Activated T-helper 2 cell treated with anti-CD3 and anti-CD28 coated beads, Interferon-gamma antibody, Interleukin-2, Interleukin-4, amounts not matched to agents 10 μg/mL and 5 μg/mL and 100 μg/mL, durations not matched to agents 14 hours and 24 hours and 36 hours (primary cell): ENCODE data around the gene CCDC169. TPM values are rescaled to one million over a fixed set of nuclear protein-coding genes. Genes with fewer than 3 reads are reported as not detected.
"Not testable (repeated sequence)": the region's sequence is repeated elsewhere in the genome, so short reads cannot be mapped to it uniquely, and the experiment has no call there.

Source experiments
- DNase-seq: peaks from one replicate; pipeline ENCODE4 v3.0.0; 2021; ENCODE audit warnings: low spot score
- H3K27ac Mint-ChIP-seq: one replicate; pipeline ENCODE4 v1.8.0; 2021; ENCODE audit warnings: mixed read lengths
- H3K27me3 Mint-ChIP-seq: one replicate; pipeline ENCODE4 v1.8.0; 2021; ENCODE audit warnings: low read depth, mixed read lengths
- H3K36me3 Mint-ChIP-seq: one replicate; pipeline ENCODE4 v1.8.0; 2021; ENCODE audit warnings: low read depth, mixed read lengths
- H3K4me1 Mint-ChIP-seq: one replicate; pipeline ENCODE4 v1.8.0; 2021; ENCODE audit warnings: low read depth, mixed read lengths
- H3K4me3 Mint-ChIP-seq: one replicate; pipeline ENCODE4 v1.8.0; 2021; ENCODE audit warnings: low read depth, mild to moderate bottlenecking, moderate library complexity, mixed read lengths
- H3K9me3 Mint-ChIP-seq: one replicate; pipeline ENCODE4 v1.8.0; 2021; ENCODE audit warnings: mixed read lengths
- intact Hi-C: fragments of 100-400 bp; cut with micrococcal nuclease; formaldehyde crosslinking; loops from one replicate; pipeline ENCODE4 v1.15.1; 2023
- total RNA-seq: library from RNA; stranded (reverse); gene quantifications from 2 replicates; pipeline ENCODE4 v1.2.3, GENCODE V29; 2022

CCDC169 gene
- total RNA-seq, 1 donor from 2014 or later: 0.46 TPM

DNA sequence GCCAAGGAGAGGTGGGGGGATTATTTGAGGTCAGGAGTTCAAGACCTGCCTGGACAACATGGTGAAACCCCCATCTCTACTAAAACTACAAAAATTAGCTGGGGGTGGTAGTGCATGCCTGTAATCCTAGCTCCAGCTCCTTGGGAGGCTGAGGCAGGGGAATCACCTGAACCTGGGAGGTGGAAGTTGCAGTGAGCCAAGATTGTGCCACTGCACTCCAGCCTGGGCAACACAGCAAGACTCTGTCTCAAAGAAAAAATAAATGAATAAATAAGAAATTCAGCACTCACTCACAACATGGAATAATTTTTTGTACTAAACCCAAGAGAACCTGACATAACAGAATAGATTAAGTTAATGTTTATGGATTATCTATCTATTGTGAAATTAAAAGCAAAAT lies 34.6 kb upstream of the CCDC169 start:
- H3K9me3 Mint-ChIP-seq, H3K4me3 Mint-ChIP-seq, H3K27ac Mint-ChIP-seq, intact Hi-C loops, H3K27me3 Mint-ChIP-seq, DNase-seq: not testable (repeated sequence)
- peaks cover 51% of the 10 kb centered on the region for H3K36me3 Mint-ChIP-seq
- peaks cover 23% of the 10 kb centered on the region for H3K4me1 Mint-ChIP-seq

DNA sequence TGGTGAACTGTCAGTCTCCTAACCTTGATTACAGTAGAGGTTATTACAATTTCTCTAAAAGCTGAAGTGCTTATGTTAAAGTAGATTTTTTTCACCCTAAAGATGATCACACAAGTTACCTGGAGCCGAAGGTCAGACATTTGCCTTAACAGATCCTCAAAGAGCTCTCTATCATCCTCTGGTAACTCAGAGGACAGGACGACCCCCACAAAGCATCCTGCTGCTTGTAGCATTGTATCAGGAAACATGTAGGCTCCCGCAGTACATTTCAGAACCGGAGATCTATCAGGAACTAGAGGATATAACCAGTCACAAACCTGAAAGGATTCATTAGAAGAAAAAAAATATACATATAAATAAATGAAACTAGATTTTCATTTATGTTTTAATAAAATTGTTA lies 33.7 kb upstream of the CCDC169 start:
- intact Hi-C loops: no loop called here
- no peaks in the 10 kb centered on the region for H3K27me3 Mint-ChIP-seq
- DNase-seq: no peak
- no peaks in the 10 kb centered on the region for H3K9me3 Mint-ChIP-seq
- H3K27ac Mint-ChIP-seq: no peak overlapping the region
- H3K36me3 Mint-ChIP-seq: peaks cover 54% of the 10 kb centered on the region
- H3K4me3 Mint-ChIP-seq: no peak overlapping the region
- peaks cover 15% of the 10 kb centered on the region for H3K4me1 Mint-ChIP-seq

DNA sequence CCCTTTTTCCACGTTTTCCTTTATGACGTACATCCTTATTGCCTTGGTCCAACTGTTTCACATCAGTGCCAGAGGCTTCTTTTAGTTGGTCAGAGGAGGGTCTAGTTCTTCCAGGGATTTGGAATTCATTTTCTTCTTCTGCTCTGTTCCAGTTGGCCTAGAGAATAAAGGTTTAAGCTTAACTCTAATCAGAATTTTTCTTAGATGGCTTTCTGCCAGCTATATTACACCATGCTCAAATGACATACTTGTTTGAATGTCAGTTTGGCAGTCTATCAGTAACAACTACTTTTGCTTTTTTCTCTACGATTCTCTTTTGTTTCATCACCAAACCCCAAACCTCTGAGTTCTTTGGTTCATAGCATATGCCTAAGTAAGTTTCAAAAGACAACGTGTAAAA lies 31.7 kb upstream of the CCDC169 start:
- intact Hi-C loops: no loop called here
- Mint-ChIP-seq H3K27ac (no peak overlapping the region), H3K27me3 (no peaks in the 10 kb centered on the region), H3K9me3 (no peaks in the 10 kb centered on the region), H3K36me3 (peaks cover 60% of the 10 kb centered on the region), H3K4me3 (no peak overlapping the region), H3K4me1 (peaks cover 14% of the 10 kb centered on the region)
- no peak for DNase-seq

DNA sequence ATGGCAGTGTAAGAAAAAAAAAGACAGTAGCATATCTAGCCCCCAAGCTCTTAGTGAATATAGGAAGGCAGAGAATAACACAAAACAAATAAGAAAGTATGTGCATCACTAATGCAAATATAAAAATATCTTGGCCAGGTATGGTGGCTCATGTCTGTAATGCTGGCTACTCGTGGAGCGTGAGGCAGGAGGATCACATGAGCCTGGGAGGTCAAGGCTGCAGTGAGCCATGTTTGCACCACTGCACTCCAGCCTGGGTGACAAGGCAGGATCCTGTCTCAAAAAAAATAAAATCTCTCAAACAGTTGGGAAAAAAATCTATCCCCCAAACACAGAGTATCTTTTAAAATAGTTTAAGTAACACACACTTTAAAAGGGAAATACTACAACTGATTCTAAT lies 31.2 kb upstream of the CCDC169 start:
- no peak overlapping the region for H3K27ac Mint-ChIP-seq
- no peak overlapping the region for H3K4me3 Mint-ChIP-seq
- no peaks in the 10 kb centered on the region for H3K9me3 Mint-ChIP-seq
- intact Hi-C loops: no loop called here
- no peaks in the 10 kb centered on the region for H3K27me3 Mint-ChIP-seq
- peaks cover 10% of the 10 kb centered on the region for H3K4me1 Mint-ChIP-seq
- no peak for DNase-seq
- peaks cover 60% of the 10 kb centered on the region for H3K36me3 Mint-ChIP-seq

DNA sequence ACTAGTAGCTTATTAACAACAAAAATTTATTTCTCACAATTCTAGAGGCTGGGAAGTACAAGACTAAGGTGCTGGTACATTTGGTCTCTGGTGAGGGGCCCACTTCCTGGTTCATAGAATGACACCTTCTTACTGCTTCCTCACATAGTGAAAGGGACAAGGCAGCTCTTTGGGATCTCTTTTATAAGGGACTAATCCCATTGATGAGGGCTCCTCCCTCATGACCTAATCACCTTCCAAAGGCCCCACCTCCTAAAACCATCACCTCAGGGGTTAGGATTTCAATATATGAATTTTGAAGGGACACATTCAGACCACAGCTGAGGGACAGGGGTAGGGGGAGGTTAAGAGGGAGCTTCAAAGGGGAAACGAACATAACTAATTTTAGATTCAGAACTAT lies 28.3 kb upstream of the CCDC169 start:
- no peaks in the 10 kb centered on the region for H3K27me3 Mint-ChIP-seq
- peaks cover 5% of the 10 kb centered on the region for H3K4me1 Mint-ChIP-seq
- no peak for DNase-seq
- H3K4me3 Mint-ChIP-seq: no peak overlapping the region
- H3K9me3 Mint-ChIP-seq: no peaks in the 10 kb centered on the region
- peaks cover 64% of the 10 kb centered on the region for H3K36me3 Mint-ChIP-seq
- intact Hi-C loops: no loop called here
- no peak overlapping the region for H3K27ac Mint-ChIP-seq

DNA sequence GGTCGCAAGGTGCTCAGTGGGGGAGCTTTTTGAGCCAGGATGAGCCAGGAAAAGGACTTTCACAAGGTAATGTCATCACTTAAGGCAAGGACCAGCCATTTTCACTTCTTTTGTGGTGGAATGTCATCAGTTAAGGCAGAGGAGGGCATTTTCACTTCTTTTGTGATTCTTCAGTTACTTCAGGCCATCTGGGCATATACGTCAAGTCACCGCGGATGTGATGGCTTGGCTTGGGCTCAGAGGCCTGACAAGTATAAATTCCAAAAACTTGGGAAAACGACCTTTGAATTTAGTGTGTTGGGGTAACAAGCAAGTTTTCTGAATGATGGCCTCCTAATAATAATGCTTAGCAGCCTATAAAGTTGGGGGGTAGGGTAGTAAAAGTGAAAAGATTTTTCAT lies 27.3 kb upstream of the CCDC169 start:
- H3K9me3 Mint-ChIP-seq, H3K27me3 Mint-ChIP-seq, H3K4me3 Mint-ChIP-seq, DNase-seq, H3K4me1 Mint-ChIP-seq, intact Hi-C loops, H3K27ac Mint-ChIP-seq: not testable (repeated sequence)
- peaks cover 54% of the 10 kb centered on the region for H3K36me3 Mint-ChIP-seq

DNA sequence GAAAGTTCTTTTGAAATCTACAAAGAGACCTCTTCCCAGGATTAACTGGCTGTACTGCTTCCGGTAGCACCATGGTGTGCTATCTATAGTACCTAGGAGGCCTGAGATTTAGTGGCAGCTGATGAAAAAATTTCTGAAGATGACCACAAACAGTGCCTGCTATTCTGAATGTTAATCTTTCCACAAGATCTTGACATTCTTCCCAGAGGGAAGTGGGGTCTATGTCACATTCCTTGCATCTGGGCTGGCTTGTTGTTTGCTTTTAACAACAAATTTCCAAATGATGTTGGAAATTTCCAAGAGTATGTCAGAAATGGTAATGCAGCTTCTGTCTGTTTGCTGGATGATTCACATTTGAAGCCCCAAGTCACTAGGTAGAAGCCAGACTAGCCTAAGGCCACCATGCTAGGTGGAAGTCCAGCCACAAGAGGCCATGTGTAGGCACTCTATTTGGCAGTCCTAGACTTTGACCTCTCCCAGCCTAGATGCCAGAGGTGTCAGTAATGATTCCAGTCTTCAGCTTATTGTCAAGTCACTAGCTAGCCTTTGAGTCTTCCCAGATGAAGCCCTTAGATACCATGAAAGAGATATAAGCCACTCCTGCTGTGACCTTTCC lies 26.4 kb upstream of the CCDC169 start:
- Mint-ChIP-seq H3K36me3 (peaks cover 47% of the 10 kb centered on the region), H3K27ac (no peak overlapping the region), H3K4me3 (no peak overlapping the region), H3K9me3 (no peaks in the 10 kb centered on the region), H3K4me1 (peaks cover 7% of the 10 kb centered on the region), H3K27me3 (no peaks in the 10 kb centered on the region)
- intact Hi-C loops: no loop called here
- DNase-seq: no peak

DNA sequence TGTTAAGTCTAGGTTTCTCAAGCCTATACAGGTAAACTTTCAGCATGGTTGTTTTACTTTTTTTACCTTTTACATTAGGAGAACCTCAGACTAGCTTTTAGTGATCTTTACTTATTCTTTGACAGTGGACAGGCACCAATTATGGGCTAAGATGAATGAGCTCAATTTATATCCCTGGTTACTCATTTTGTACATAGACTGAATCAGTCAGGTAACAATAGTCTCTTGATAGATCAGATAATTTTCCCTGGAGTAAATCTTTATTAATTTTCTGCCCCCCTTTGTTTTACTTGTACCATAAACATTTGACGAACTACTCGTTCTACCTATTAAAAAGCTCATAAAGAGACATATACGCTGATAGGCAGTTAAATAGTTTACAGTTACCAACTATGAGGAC lies 25.8 kb upstream of the CCDC169 start:
- Mint-ChIP-seq H3K27me3 (no peaks in the 10 kb centered on the region), H3K4me3 (no peak overlapping the region), H3K36me3 (peaks cover 41% of the 10 kb centered on the region), H3K27ac (no peak overlapping the region), H3K9me3 (no peaks in the 10 kb centered on the region), H3K4me1 (peaks cover 7% of the 10 kb centered on the region)
- intact Hi-C loops: no loop called here
- DNase-seq: no peak

DNA sequence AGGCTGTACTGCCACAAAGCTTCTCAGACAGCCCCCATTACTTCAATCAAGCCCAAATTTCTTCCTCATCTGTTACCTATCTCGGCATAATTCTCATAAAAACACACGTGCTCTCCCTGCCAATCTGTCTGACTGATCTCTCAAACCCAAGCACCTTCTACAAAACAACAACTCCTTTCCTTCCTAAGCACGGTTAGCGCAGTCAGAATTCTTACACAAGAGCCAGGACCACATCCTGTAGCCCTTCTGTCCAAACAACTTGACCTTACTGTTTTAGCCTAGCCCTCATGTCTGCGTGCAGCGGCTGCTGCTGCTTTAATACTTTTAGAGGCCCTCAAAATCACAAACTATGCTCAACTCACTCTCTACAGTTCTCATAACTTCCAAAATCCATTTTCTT lies 22.2 kb upstream of the CCDC169 start:
- H3K4me1 Mint-ChIP-seq, H3K4me3 Mint-ChIP-seq, H3K9me3 Mint-ChIP-seq, H3K27me3 Mint-ChIP-seq, H3K27ac Mint-ChIP-seq, intact Hi-C loops, DNase-seq: not testable (repeated sequence)
- H3K36me3 Mint-ChIP-seq: peaks cover 20% of the 10 kb centered on the region

DNA sequence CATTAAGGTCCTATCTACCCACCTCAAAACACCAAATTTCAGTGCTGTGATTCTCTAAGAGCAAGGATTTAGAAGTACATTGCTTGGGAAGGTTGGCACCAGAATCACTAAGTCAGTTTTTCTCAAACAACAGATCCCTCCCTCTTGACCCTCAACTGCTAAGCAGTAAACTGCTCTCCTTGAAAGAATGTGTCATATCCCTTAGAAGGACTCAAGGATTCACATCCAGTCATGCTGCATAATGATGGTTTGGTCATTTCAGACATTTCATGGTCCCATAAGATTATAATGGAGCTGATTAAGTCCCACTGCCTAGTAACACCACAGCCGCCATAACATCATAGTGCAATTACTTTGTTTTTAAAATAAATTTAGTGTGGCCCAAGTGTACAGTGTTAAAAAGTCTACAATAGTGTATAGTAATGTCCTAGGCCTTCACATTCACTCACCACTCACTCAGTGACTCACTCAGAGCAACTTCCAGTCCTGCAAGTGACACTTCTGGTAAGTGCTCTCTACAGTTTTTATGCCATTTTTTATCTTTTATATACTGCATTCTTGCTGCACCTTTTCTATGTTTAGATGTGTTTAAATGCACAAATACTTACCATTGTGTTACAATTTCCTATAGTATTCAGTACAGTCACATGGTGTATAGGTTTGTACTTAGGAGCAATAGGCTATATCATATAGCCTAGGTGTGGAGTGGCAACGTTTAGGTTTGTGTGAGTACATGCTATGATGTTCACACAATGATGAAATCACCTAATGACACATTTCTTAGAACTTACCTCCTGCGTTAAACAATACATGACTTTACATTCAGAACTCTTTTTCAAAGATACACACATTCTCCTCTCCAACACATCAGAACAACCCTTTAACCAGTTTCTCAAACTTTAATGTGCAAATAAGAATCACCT lies 15.7 kb upstream of the CCDC169 start:
- no peak for DNase-seq
- intact Hi-C loops: no loop called here
- H3K36me3 Mint-ChIP-seq: peaks cover 33% of the 10 kb centered on the region
- no peak overlapping the region for H3K4me3 Mint-ChIP-seq
- H3K27me3 Mint-ChIP-seq: no peaks in the 10 kb centered on the region
- no peaks in the 10 kb centered on the region for H3K9me3 Mint-ChIP-seq
- H3K4me1 Mint-ChIP-seq: peaks cover 5% of the 10 kb centered on the region
- H3K27ac Mint-ChIP-seq: no peak overlapping the region

DNA sequence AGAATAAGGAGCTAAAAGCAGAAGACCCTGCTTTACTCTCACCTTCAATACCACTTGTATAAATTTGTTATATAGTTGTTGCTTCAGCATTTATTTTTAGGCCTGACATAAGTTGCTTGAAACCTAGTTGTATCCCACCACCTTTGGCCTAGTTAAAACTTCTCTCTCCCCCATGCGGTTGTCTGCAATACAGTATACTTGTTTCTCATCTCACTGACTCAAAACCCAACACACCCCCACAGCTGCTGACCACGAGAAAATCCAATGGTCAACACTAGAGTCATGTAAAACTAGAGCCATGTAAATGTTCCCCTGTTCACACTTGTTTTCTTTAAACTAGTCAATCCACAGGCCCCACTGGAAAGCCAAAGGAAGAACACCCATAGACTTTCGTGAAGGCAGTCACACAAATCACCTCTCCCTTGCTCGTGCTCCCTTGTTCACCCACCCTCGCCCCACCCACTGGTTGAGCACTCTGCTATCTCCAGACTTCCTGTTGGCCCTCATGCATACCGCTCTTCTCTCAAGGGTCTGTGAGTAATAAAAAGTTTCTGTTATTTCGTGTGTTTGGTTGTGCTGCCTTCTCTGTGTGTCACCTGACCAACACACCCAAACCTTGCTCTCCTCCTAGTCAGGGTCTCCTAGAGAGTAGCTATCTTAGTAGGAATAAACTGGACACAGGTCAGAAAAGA lies 12.9 kb upstream of the CCDC169 start:
- H3K27ac Mint-ChIP-seq: peak overlapping the region; percentile 19
- DNase-seq: no peak
- peaks cover 5% of the 10 kb centered on the region for H3K4me1 Mint-ChIP-seq
- H3K27me3 Mint-ChIP-seq: no peaks in the 10 kb centered on the region
- peaks cover 33% of the 10 kb centered on the region for H3K36me3 Mint-ChIP-seq
- H3K9me3 Mint-ChIP-seq: no peaks in the 10 kb centered on the region
- intact Hi-C loops: no loop called here
- no peak overlapping the region for H3K4me3 Mint-ChIP-seq

DNA sequence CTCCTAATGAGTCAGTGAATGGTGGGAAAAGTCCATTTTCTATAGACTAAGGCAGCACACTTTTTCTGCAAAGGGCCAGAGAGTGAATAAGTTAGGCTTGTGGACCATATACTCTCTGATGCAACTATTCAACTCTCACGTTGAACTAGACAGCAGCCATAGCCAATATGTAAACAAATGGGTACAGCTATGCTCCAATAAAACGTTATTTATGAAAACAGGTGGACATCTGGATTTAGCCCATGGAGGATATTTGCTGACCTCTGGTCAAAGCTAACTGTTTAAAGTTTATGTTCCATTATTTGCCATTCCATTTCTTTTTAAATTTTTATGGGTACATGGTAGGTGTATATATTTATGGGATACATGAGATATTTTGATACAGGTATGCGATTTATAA lies 4.7 kb upstream of the CCDC169 start:
- Mint-ChIP-seq H3K9me3 (no peaks in the 10 kb centered on the region), H3K27me3 (peaks cover 22% of the 10 kb centered on the region), H3K4me3 (no peak overlapping the region), H3K27ac (no peak overlapping the region), H3K36me3 (peaks cover 7% of the 10 kb centered on the region), H3K4me1 (peaks cover 7% of the 10 kb centered on the region)
- intact Hi-C loops: no loop called here
- no peak for DNase-seq

DNA sequence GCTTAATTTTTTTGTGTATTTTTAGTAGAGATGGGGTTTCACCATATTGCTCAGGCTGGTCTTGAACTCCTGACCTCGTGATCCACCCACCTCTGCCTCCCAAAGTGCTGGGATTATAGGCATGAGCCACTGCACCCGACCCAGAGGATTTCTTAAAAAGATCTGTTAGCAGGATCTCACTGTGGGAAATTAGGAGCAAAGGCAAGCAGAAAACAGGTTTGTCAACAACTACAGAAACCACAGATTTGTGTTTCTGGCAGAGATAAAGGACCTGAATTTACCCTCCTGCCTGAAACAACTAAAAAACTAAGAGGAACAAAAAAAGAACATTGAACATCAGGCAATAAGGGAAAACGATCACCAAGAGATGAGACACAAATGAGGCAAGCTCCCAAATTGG lies 1.9 kb upstream of the CCDC169 start:
- intact Hi-C loops: loop anchor here (5.0 kb wide), 1 partner anchor 123 kb away; no protein-coding TSS in a partner anchor
- peak overlapping the region; percentile 14 for H3K27ac Mint-ChIP-seq
- DNase-seq: not testable (repeated sequence)

More for the DNA sequence above, 1.9 kb upstream of the CCDC169 start:
- H3K4me1 Mint-ChIP-seq, H3K9me3 Mint-ChIP-seq, H3K4me3 Mint-ChIP-seq, H3K36me3 Mint-ChIP-seq: not testable (repeated sequence)
- H3K27me3 Mint-ChIP-seq: peaks cover 31% of the 10 kb centered on the region
